ENCODE results near the gene MEG3. TPM values are rescaled to one million over a fixed set of nuclear protein-coding genes. Genes with fewer than 3 reads are reported as not detected.

Gene MEG3
- total and polyA plus RNA-seq, 2 experiments from 2014 or later: not detected

- DNase-seq (ENCODE audit: low read depth in 1 of 2, low spot score in 1 of 2): no peak
- H3K4me1 ChIP-seq (ENCODE audit: low read depth): peaks cover 13% of the 10 kb centered on the region
- no peak overlapping the region for H3K27ac ChIP-seq
- H3K4me3 ChIP-seq: no peak overlapping the region
- H3K27me3 ChIP-seq: no peaks in the 10 kb centered on the region
- no peaks in the 10 kb centered on the region for H3K36me3 ChIP-seq
- no peak for TF ChIP-seq CTCF (IDR thresholded peaks at IDR 0.05; ENCODE audit: low read depth, low read length)
- H3K9me3 ChIP-seq (ENCODE audit: low read depth): no peaks in the 10 kb centered on the region
Observed at GRCh38 chr14:100836941-100837804, 11.3 kb downstream of the MEG3 start.

- Histone ChIP-seq H3K4me1 (ENCODE audit: low read depth) (peaks cover 13% of the 10 kb centered on the region), H3K4me3 (no peak overlapping the region), H3K36me3 (no peaks in the 10 kb centered on the region), H3K27me3 (no peaks in the 10 kb centered on the region), H3K27ac (no peak overlapping the region), H3K9me3 (ENCODE audit: low read depth) (no peaks in the 10 kb centered on the region)
- no peak for DNase-seq (ENCODE audit: low read depth in 1 of 2, low spot score in 1 of 2)
- TF ChIP-seq CTCF (IDR thresholded peaks at IDR 0.05; ENCODE audit: low read depth, low read length): no peak
Observed at GRCh38 chr14:100837805-100838350, 12.0 kb downstream of the MEG3 start.

- H3K36me3 ChIP-seq: no peaks in the 10 kb centered on the region
- H3K4me3 ChIP-seq: no peak overlapping the region
- no peak overlapping the region for H3K27ac ChIP-seq
- TF ChIP-seq CTCF (IDR thresholded peaks at IDR 0.05; ENCODE audit: low read depth, low read length): no peak
- H3K4me1 ChIP-seq (ENCODE audit: low read depth): peaks cover 13% of the 10 kb centered on the region
- DNase-seq (ENCODE audit: low read depth in 1 of 2, low spot score in 1 of 2): peak in 1 of 2 donors; percentile 11
- H3K27me3 ChIP-seq: no peaks in the 10 kb centered on the region
- H3K9me3 ChIP-seq (ENCODE audit: low read depth): no peaks in the 10 kb centered on the region
Observed at GRCh38 chr14:100838493-100839314, 12.8 kb downstream of the MEG3 start.

- Histone ChIP-seq H3K27ac (no peak overlapping the region), H3K9me3 (ENCODE audit: low read depth) (no peaks in the 10 kb centered on the region), H3K36me3 (no peaks in the 10 kb centered on the region), H3K4me1 (ENCODE audit: low read depth) (peaks cover 13% of the 10 kb centered on the region), H3K27me3 (no peaks in the 10 kb centered on the region), H3K4me3 (no peak overlapping the region)
- TF ChIP-seq CTCF (IDR thresholded peaks at IDR 0.05; ENCODE audit: low read depth, low read length): no peak
- no peak for DNase-seq (ENCODE audit: low read depth in 1 of 2, low spot score in 1 of 2)
Observed at GRCh38 chr14:100839315-100839585, 13.3 kb downstream of the MEG3 start.

- peaks cover 13% of the 10 kb centered on the region for H3K4me1 ChIP-seq (ENCODE audit: low read depth)
- DNase-seq (ENCODE audit: low read depth in 1 of 2, low spot score in 1 of 2): peak in 1 of 2 donors; percentile 41
- H3K27ac ChIP-seq: no peak overlapping the region
- no peak for TF ChIP-seq CTCF (IDR thresholded peaks at IDR 0.05; ENCODE audit: low read depth, low read length)
- no peaks in the 10 kb centered on the region for H3K27me3 ChIP-seq
- H3K9me3 ChIP-seq (ENCODE audit: low read depth): no peaks in the 10 kb centered on the region
- H3K4me3 ChIP-seq: no peak overlapping the region
- no peaks in the 10 kb centered on the region for H3K36me3 ChIP-seq
Observed at GRCh38 chr14:100839681-100840111, 13.8 kb downstream of the MEG3 start.

Measured in cardiac muscle cell (in vitro differentiated cells and primary cell).